ENCODE results near the gene PDLIM1.

The PDLIM1 gene

GRCh38 chr10:95289003-95289920, 1.5 kb downstream of the PDLIM1 start:
- DNase-seq = no peak
- TF ChIP-seq POLR2A (IDR thresholded peaks at IDR 0.05; ENCODE audit: low read length) = no peak
- no peak for TF ChIP-seq GATA1 (IDR thresholded peaks at IDR 0.05; ENCODE audit: low read depth, low read length)

GRCh38 chr10:95288303-95288702, 2.5 kb downstream of the PDLIM1 start:
- DNase-seq = no peak
- no peak for TF ChIP-seq GATA1 (IDR thresholded peaks at IDR 0.05; ENCODE audit: low read depth, low read length)
- TF ChIP-seq POLR2A (IDR thresholded peaks at IDR 0.05; ENCODE audit: low read length) = no peak

GRCh38 chr10:95287281-95287680, 3.5 kb downstream of the PDLIM1 start:
- DNase-seq = no peak
- TF ChIP-seq POLR2A (IDR thresholded peaks at IDR 0.05; ENCODE audit: low read length) = no peak
- TF ChIP-seq GATA1 (IDR thresholded peaks at IDR 0.05; ENCODE audit: low read depth, low read length) = no peak

GRCh38 chr10:95286707-95287106, 4.1 kb downstream of the PDLIM1 start:
- TF ChIP-seq POLR2A (IDR thresholded peaks at IDR 0.05; ENCODE audit: low read length) (no peak), GATA1 (IDR thresholded peaks at IDR 0.05; ENCODE audit: low read depth, low read length) (no peak)
- no peak for DNase-seq

- TF ChIP-seq POLR2A (IDR thresholded peaks at IDR 0.05; ENCODE audit: low read length) (no peak), GATA1 (IDR thresholded peaks at IDR 0.05; ENCODE audit: low read depth, low read length) (no peak)
- no peak for DNase-seq
Measured at GRCh38 chr10:95285556-95285955, 5.2 kb downstream of the PDLIM1 start.

- no peak for DNase-seq
- TF ChIP-seq POLR2A (IDR thresholded peaks at IDR 0.05; ENCODE audit: low read length) = no peak
- no peak for TF ChIP-seq GATA1 (IDR thresholded peaks at IDR 0.05; ENCODE audit: low read depth, low read length)
Measured at GRCh38 chr10:95284807-95285206, 6.0 kb downstream of the PDLIM1 start.

GRCh38 chr10:95282107-95282506, 8.7 kb downstream of the PDLIM1 start:
- TF ChIP-seq GATA1 (IDR thresholded peaks at IDR 0.05; ENCODE audit: low read depth, low read length) (no peak), POLR2A (IDR thresholded peaks at IDR 0.05; ENCODE audit: low read length) (no peak)
- DNase-seq = no peak

GRCh38 chr10:95281206-95281605, 9.6 kb downstream of the PDLIM1 start:
- no peak for DNase-seq
- TF ChIP-seq GATA1 (IDR thresholded peaks at IDR 0.05; ENCODE audit: low read depth, low read length) (no peak), POLR2A (IDR thresholded peaks at IDR 0.05; ENCODE audit: low read length) (no peak)

GRCh38 chr10:95280637-95281036, 10.2 kb downstream of the PDLIM1 start:
- TF ChIP-seq GATA1 (IDR thresholded peaks at IDR 0.05; ENCODE audit: low read depth, low read length) (no peak), POLR2A (IDR thresholded peaks at IDR 0.05; ENCODE audit: low read length) (no peak)
- no peak for DNase-seq

GRCh38 chr10:95279042-95279820, 11.6 kb downstream of the PDLIM1 start:
- no peak for DNase-seq
- TF ChIP-seq POLR2A (IDR thresholded peaks at IDR 0.05; ENCODE audit: low read length) (no peak), GATA1 (IDR thresholded peaks at IDR 0.05; ENCODE audit: low read depth, low read length) (no peak)

- DNase-seq = no peak
- TF ChIP-seq GATA1 (IDR thresholded peaks at IDR 0.05; ENCODE audit: low read depth, low read length) (no peak), POLR2A (IDR thresholded peaks at IDR 0.05; ENCODE audit: low read length) (no peak)
Measured at GRCh38 chr10:95278061-95278988, 12.5 kb downstream of the PDLIM1 start.

GRCh38 chr10:95277614-95278013, 13.2 kb downstream of the PDLIM1 start:
- no peak for DNase-seq
- no peak for TF ChIP-seq POLR2A (IDR thresholded peaks at IDR 0.05; ENCODE audit: low read length)
- no peak for TF ChIP-seq GATA1 (IDR thresholded peaks at IDR 0.05; ENCODE audit: low read depth, low read length)

GRCh38 chr10:95277201-95277570, 13.6 kb downstream of the PDLIM1 start:
- DNase-seq = no peak
- no peak for TF ChIP-seq POLR2A (IDR thresholded peaks at IDR 0.05; ENCODE audit: low read length)
- no peak for TF ChIP-seq GATA1 (IDR thresholded peaks at IDR 0.05; ENCODE audit: low read depth, low read length)
